GM19240 (cell line): ENCODE data around the gene GBX1.

Source experiments
- DNase-seq: peaks from one replicate; pipeline ENCODE4 v3.0.0; 2011; ENCODE audit warnings: low spot score; ENCODE audit not compliant: insufficient read length

Gene GBX1

DNA sequence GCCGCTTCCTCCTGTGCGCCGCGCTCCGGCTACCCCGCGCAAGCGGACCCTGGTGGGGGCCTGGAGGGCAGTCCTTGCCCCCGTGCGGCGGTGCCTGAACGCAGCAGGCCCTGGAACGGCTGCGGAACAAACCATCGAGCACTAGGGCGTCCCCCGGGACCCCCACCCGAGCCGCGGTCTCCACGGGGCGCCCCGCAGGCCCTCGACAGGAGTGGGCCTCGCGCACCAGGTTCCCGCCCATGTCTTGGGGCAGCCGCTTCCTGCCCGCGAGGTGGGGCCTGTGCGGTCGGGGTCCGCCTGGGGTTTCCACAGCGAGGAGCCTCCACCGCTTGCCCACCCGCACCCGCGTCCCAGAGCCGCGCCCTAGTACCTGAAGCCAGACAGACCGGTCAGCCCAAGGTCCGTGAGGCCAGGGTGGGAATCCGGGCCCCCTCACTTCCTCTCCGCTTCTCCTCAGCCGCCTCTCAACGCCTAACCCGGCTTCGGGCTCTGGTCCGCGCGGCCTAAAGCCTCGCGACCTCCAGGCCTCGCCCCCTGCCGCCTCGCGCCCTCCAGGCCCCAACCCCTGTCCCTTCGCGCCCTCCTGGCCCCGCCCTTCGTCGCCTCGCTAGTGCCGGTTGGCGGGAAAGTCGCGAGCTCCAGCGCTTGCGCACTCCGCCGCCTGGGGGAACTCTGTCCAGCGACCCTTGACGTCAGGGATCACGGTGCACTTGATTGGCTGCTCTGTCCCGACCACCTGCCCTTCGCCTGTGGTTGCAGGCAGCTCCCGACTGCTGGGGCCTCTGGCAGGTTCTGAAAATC is 7.0 kb upstream of the GBX1 start:
- DNase-seq = no peak

DNA sequence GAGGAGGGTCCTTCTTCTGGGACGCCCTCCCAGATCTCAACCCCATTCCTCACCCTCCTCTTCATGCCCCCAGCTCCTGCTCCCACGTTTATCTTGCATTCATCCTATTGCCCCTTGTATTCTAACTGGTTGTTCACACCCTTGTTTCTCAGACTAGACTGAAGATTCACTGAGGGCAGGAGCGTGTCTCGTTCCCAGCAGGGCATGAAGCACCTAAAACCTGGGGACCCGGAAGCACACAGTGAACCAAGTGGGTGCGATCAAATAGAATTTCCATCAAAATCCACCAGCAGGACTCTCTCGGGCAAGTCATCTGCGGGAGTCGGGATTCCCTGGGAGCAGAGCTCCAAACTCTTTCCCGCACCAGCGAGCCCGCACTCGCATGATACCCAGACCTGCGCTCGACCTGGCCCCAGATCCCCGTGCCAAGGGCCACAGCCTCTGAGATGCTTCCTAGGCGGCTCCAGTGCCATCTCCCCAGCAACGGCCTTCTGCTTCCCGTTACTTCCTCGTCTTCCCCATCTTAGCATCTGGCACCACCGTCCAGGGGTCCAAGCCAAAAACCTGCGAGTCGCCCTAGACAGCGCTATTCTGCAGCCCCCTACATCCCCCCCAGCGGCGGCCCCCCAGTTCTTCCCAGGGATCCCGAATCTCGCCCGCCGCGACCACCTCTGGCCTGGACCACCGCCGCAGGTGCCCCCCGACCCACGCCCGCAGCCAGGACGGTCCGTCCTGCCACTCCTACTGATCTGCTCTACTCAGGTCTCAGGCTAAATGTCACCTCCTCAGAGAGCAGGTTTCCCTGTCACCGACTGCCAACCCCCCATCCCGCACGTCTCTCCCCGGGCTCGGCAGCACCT is 6.1 kb upstream of the GBX1 start:
- no peak for DNase-seq

DNA sequence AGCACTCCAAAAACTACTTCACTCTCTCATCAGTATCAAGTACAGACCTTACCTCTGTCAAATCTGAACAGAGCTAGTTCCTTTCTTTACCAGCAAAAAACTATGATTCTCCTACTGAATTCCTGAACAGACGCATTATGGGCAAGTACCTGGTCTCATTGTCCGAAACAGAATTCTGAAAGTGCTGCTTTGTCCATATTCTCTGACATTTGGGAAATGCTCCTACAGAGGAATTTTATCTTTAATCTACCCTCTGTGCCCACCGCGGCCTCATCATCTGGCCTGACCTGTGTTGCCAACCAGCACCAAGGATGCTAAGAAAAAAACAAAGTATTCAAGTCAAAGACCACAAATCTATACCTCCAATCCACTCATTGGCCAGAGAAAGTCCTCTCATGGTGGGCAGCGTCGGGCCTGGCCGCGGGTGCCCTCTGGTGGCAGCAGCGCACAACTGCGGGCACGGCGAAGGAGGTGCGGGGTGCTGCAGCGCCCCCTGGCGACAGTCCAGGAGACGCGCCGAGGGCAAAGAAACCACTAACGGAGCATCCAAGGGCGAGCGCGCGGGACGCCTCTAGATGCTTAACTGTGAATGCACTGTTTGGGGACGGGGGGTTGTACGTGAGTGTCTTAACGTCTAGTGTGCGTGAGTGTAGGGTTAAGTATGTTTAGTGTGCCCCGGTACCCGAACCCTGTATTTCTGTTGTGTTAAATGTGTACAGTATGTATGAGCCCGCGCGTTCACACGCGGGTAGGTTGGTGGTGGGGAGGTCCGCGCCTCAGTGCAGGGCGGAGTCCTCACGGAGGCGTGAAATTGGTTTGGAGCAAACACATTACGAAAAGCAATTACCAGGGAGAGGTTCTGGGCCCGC is 5.0 kb upstream of the GBX1 start:
- peak; percentile 87 for DNase-seq

DNA sequence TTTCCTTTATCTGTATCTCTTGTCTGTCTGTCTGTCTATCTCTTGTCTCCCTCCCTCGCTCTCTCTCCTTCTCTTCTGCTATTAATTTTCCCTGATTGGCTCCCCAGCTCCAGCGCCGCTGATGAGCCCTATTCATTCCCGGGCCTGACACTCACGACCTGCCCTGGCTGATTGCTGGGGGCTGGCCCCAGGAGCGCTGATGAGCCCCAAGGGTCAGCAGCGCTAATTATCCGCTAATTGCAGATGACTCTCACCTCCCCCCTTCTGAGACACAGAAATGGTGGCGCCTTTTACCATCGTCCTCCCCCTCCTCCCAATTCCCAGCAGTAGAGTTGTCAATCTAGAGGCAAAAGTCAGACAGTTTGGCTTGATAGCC is 1.3 kb upstream of the GBX1 start:
- no peak for DNase-seq

DNA sequence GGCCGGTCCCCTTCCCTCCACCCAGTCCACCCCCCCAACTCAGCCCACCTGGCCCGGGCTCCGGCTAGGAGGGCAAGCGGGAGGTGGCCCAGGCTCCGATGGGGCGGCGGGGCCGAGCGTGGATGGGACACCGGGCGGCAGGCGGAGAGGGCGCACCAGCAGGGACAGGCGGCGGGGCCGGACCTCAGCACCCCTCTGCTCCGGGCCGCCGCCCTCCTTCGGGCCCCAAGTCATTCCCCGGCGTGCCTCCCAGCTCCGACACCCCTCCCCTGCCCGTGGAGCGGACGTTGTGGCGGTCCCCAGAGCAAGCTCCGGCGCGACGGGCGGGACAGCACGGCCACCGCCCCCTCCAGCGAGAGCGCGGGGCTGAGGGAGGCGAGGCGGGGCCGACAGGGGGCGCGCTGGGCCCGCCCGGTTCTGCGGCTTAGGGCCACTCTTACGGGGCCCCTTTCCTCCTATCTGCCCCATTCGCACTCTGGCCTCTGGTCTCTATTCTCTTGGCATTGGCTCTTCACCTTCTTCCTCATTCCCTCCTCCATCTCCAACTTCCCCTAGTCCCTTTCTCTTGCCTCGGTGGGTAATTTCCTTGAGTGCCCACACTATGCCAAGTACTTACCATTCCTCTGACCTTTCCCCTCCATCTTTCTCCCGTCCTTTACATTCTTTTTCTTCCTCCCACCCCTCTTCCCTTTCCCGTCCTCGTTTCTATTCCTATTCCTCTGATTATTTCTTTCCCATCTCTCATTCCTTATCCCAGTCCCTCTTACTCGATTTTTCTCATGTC is 701 bp upstream of the GBX1 start:
- DNase-seq = peak; percentile 35

DNA sequence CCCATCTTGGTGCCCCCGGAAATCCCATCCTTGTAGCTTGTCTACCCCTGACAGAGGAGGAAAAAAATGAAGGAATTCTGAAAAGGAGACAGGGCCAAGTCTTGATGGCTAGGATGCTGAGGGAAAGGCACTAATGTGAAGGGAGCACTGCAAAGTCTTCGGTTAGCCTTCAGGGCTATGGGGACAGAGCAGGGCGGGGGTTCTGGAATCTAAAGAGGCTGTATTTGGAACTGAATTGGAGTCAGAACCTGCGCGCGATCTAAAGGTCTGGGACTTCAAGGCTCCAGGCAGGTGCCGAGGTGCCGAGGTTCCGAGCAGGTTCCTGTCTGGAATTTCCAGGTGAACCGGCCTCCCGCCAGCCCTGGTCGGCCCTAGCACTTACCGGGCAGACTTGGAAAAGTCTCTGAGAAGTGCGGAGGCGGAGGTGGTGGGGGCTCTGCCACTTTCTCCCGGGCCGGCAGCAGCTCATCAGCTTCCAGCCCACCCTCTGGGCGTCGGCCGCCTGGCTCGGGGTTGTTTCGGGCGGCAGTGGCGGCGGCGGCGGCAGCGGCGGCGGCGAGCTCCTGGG is 781 bp downstream of the GBX1 start:
- DNase-seq = no peak

DNA sequence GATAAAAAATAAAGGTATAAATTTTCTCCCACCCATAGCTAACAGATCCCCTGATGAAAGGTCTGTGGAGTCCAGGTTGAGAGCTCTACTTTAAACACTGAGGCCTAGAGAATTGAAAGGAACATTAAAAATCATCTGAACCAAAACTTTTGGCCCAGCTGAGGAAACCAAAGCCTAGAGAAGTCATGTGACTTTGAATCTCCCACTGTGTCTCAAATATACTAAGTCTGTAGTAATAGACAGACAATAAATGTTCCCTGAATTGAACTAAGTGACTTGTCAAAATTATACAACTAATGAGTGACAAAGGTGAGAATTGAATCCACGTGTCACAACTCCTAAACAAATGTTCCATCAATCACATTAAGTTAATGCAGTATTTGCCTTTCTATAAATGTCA is 5.7 kb downstream of the GBX1 start:
- DNase-seq = no peak

DNA sequence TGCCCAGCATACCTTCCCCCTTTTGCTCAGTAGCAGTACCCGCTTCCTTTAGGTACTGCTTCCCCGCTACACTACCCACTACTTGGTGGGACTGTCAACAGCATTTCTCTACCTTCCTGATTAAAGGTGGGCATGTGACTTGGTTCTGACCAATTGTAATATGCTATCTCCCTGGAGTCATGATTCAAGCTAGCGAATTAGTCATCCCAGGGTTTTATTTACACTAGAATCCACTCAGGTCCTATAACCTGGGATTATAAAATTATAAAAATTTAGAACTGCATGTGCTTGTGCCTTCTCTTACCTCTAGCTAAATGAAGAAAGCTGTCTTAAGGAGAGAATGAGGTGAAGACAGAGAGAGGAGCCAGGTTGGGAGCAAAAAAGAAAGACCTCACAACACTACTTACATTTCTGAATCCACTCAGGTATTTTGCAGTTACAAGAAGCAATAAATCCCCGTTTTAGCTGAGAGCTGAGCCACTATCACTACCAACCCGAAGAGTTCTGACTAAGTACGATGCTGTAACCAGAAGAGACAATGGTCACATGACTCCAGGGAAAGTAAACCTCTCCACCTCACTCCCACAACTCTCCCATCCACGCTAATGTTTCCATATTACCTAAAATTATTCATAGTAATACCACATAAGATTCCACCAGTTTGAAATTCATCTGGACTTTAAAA is 9.7 kb downstream of the GBX1 start:
- no peak for DNase-seq

DNA sequence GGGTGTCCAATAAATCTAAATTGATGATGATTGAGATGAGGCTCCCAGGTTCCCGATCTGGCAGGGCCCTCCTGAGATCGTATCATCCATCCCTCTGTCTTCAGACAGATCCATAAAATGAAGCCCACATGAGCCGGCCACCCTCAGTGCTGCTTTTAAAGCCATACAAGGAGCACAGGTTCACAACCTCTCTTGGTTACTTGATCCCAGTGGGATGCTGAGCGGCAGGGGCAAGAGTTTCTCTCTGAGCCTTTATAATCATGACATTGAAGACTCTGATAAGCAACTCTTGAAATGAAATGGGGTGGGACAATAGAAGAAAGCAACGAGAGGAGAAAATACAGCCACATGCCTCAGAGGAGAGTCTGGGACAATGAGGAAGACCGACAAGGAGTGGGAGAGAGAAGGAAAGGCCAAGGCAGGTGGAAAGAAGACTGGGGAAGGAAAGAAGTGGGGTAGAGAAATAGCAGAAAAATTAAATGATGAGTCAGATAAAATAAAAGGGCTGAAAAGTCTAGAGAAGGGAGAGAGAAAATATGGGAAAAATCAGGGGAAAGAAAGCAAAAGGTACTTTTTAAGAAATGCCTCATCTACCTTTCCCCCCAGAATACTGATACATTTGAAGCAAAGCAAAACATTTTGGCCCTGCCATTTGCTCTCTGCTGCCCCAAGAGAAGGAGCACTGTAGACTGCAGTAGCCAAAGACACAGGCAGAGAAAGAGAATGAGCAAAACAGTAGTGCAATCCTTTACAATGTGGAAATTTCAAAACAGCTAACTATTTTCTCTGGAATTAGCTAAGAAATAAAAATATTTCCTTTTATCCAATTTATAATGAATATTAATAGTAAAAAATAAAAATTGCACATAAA is 14.6 kb downstream of the GBX1 start:
- no peak for DNase-seq

DNA sequence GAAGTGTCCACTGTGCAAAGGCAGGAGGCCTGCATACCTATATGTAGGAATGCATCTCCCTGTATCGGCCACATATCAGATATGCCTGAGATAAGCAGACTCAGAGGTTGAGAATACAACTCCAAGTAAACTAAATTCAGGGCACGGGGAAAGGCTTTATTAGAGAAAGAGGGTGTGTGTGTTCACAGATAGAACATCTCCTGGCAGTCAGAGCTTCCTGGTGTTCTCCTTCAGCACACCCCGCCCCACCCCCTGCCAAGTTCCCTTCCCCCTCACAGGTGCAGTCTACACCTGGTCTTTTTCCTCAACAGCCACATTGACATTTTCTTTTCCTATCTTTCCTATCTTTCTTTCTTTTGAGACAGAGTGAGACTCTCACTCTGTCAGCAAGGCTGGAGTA is 17.1 kb downstream of the GBX1 start:
- no peak for DNase-seq

DNA sequence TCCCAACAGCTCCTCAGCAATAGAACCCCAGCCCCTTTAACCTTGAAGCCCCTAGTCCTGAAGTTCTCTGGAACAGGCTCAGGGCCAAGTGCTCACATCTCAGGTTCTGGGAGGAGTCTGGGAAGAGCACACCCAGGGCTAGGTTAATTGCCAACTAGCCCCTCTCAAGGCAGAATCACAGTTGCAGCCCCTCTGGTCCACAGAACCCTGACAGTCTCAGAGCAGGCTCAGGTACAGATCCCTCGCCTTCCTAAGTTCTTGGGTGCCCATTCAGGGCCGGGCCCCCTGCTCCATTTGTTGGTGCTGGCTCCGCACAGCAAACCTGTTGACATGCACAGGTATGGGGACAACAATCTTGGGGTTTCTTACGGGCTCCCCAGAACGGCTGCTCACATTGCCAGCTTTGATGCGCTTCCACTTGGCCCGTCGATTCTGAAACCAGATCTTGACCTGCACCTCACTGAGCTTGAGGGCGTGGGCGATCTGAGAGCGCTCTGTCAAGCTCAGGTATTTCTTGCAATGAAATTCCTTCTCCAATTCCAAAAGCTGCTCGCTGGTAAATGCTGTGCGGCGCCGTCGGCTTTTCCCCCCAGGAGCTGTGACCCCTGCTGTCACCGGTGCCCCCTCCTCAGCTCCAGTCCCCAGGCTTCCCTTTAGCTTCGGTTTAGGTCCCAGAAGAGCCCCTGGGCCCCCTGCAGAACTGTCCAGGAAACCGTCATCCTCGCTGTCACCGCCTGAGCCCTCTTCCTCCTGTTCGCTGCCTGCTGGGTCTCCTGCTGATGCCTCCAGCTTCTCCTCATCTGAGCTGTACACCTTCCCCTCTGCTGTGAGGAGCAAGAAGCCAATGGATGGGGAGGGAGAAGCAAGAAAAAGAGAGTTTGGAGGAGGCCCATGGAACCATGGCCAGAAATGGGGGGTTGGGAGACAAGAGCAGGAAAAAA is 18.9 kb downstream of the GBX1 start:
- no peak for DNase-seq

DNA sequence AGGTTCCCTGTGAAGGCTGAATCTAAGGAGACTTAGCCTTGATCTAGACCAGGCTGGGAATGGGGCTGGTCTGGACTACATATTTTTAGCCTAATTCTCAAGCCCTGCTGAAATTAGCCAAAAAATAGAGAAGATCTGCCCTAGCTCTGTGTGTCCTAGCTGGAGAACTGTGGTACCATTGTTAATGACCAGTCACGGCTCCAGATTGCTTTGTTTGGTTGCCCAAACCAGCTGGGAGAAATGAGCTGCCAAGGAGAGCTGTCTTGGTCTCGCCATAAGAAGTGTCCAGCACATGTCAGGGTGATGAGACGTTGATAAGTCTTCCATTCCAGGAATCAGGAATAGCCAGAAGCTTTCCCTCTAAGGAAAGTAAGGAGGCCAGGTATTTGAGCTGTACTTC is 20.7 kb downstream of the GBX1 start:
- DNase-seq = no peak

DNA sequence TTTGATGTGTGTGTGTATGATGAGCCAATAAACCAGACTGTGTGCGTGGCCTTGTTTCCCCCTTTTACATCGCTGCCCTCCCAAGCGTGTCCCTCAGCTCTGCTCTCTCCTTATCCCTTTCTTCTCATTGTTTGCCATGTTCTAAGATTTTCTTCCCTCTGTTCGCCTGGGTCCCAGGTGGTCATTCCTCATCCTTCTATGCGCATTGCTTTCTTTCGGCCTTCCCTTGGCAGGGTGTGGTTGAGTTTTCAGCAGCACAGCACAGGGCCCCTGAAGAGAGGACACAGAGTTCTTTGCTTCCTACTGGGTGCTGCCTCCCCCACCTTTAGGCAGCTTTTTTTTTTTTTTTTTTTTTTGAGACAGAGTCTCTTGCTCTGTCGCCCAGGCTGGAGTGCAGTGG is 23.1 kb downstream of the GBX1 start:
- DNase-seq = no peak

DNA sequence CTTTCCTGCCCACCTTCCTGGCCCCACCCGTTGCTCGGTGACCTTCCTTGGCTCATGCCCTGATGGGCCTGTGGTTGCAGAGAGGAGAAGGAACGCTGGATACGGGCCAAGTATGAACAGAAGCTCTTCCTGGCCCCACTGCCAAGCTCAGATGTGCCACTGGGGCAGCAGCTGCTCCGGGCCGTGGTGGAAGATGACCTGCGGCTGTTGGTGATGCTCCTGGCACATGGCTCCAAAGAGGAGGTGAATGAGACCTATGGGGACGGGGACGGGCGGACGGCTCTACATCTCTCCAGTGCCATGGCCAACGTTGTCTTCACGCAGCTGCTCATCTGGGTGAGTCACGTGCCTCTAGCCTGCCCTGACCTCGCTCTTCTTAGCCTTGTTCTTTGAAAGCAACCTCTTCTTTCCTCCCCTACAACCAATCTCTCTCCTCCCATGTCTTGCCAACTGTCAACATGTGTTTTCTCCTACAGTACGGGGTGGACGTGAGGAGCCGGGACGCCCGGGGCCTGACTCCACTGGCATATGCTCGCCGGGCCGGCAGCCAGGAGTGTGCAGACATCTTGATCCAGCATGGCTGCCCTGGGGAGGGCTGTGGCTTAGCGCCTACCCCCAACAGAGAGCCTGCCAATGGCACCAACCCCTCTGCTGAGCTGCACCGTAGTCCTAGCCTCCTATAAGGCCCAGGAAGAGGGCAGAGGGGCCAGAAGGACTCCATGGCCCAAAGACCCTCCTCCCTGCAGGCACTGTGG is 24.1 kb downstream of the GBX1 start:
- no peak for DNase-seq

DNA sequence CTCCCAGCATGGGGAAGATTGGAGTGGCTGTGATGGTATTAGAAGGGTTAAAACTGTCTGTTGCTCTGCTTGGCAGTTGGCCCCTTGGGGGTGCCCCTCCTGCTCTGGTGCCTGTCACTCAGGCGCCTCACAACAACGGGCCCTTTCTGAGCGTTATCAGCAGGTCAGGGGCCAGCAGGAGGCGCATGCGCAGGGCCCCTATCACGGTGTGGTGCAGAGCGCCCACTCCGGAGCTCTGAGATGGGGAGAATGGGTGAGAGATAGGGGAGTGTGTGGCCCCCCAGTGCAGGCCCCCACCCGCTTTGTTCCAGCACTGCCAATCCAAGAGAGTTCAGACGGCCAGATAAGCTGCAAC is 24.8 kb downstream of the GBX1 start:
- DNase-seq = no peak

DNA sequence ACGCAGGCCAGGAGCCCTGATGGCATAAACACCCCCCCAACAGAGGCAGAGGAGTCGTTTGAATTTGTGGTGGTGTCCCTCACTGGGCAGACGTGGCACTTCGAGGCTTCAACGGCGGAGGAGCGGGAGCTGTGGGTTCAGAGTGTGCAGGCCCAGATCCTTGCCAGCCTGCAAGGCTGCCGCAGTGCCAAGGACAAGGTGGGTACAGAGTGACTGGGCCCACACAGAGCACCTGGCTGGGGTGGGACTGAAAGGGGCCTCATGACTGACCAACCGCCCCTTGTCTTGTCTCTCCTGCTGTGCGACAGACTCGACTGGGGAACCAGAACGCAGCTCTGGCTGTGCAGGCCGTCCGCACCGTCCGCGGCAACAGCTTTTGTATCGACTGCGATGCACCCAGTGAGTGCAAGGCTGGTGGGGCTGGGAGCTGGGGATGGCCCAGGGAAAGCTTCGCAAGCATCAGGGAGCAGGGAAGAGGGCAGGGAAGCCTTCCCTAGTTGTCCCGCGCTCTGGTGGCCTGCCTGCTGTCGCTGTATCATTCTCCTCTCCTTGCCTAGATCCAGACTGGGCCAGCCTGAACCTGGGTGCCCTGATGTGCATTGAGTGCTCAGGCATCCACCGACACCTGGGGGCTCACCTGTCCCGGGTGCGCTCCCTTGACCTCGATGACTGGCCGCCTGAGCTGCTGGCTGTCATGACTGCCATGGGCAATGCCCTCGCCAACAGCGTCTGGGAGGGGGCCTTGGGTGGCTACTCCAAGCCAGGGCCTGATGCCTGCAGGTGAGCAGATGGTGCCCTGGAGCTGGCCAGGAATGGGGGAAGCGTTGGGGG is 25.4 kb downstream of the GBX1 start:
- no peak for DNase-seq
